Smooth muscle cell (in vitro differentiated cells): Measurements from ENCODE around the gene PSME3. TPM values are rescaled to one million over a fixed set of nuclear protein-coding genes. Genes with fewer than 3 reads are reported as not detected.
"Not testable (repeated sequence)": the region's sequence is repeated elsewhere in the genome, so short reads cannot be mapped to it uniquely, and the experiment has no call there.

Experiments used
- DNase-seq: peaks from one replicate; lab custom pipeline; 2025; ENCODE audit not compliant: unreplicated experiment; lab: John Stamatoyannopoulos, UW
- H2AFZ ChIP-seq: fragments of 200-600 bp; sonication (generic); 2 replicates; pipeline ENCODE4 v1.6.0; 2016; ENCODE audit warnings: antibody characterized with exemption, low read depth, mild to moderate bottlenecking
- H3F3A ChIP-seq: fragments of 200-600 bp; sonication (generic); 2 replicates; pipeline ENCODE4 v1.6.0; 2017; ENCODE audit warnings: antibody characterized with exemption, low read depth
- H3K27ac ChIP-seq: fragments of 200-600 bp; sonication (generic); 2 replicates; pipeline ENCODE4 v1.5.1; 2016; ENCODE audit warnings: low read depth, mild to moderate bottlenecking
- H3K27me3 ChIP-seq: fragments of 200-600 bp; sonication (generic); 2 replicates; pipeline ENCODE4 v1.6.1; 2016; ENCODE audit warnings: low read depth, mild to moderate bottlenecking
- H3K36me3 ChIP-seq: fragments of 200-600 bp; sonication (generic); 2 replicates; pipeline ENCODE4 v1.5.1; 2016; ENCODE audit warnings: low read depth
- H3K4me1 ChIP-seq: fragments of 200-600 bp; sonication (generic); 2 replicates; pipeline ENCODE4 v1.5.1; 2016; ENCODE audit warnings: low read depth
- H3K4me2 ChIP-seq: fragments of 200-600 bp; sonication (generic); 2 replicates; pipeline ENCODE4 v1.6.0; 2016; ENCODE audit warnings: mild to moderate bottlenecking
- H3K4me3 ChIP-seq: fragments of 200-600 bp; sonication (generic); 2 replicates; pipeline ENCODE4 v1.5.1; 2016; ENCODE audit warnings: mild to moderate bottlenecking
- H3K79me2 ChIP-seq: fragments of 200-600 bp; sonication (generic); 2 replicates; pipeline ENCODE4 v1.6.0; 2016; ENCODE audit warnings: low read depth, mild to moderate bottlenecking
- H3K9ac ChIP-seq: fragments of 200-600 bp; sonication (generic); 2 replicates; pipeline ENCODE4 v1.6.0; 2016; ENCODE audit warnings: low read depth
- H3K9me3 ChIP-seq: fragments of 200-600 bp; sonication (generic); replicated peaks from 2 replicates; pipeline ENCODE4 v1.5.1; 2016; ENCODE audit warnings: low read depth
- H4K20me1 ChIP-seq: fragments of 200-600 bp; sonication (generic); 2 replicates; pipeline ENCODE4 v1.6.0; 2016; ENCODE audit warnings: low read depth
- WGBS: methylation state at CpG from one replicate; pipeline ENCODE4 v1.1.7; 2016; ENCODE audit warnings: low lambda C conversion rate; 5-methylcytosine and 5-hydroxymethylcytosine counted together
- polyA plus RNA-seq: library from polyadenylated mRNA; unstranded; fragments of >200 nt; fragmentation: Nextera tagmentation; extraction: Ambion mirVana; gene quantifications from 2 replicates; pipeline ENCODE4 v1.2.1, GENCODE V29; 2016
- total RNA-seq: library from RNA; depleted of rRNA; stranded (reverse); fragments of >200 nt; gene quantifications from 2 replicates; pipeline ENCODE4 v1.2.3, GENCODE V29; 2014
- TF ChIP-seq, protein P1 (sequence below): fragments of 200-600 bp; sonication (generic); IDR thresholded peaks from 2 replicates; pipeline ENCODE4 v1.5.1; 2017; ENCODE audit warnings: borderline replicate concordance, mild to moderate bottlenecking, antibody characterized with exemption; ENCODE audit not compliant: insufficient read depth, poor library complexity, severe bottlenecking

PSME3 gene
- total and polyA plus RNA-seq, 2 experiments from 2014 or later = 67.1 to 85.3 TPM

DNA sequence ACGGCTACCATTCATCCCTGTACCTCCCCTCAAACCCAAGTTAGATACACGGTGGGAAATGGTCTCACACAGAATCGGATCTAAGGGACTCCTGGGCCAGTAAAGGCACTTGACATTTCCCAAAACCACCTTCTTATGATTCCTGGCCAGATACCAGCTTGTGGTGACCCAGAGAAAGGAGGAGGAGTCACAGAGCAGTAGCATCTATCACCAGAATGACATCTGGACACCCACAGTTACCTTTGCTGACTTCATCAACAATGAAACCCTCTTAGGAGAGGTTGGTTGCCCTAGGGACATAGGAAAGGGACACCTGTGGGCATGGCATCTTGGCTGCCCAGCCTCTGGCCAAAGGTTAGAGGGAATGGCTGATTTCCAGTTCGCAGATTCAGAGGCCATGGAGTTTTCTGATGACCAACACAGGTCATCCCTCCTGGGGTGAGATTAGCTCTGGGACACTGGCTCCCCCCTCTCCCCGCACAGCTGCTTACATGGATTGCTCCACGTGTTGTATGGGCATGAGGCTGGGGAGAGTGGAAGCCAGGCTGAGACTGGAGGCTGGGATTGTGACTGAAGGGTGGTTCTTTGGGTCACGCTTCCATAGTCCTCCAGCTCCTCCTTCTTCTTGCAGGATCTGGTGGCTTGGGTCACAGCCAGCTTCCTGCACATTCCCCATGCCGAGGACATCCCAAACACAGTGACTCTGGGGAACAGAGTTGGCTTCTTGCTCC, 16.4 kb downstream of the PSME3 start:
- no peak overlapping the region for H3K27ac ChIP-seq
- H3K36me3 ChIP-seq = no peaks in the 10 kb centered on the region
- H3K9me3 ChIP-seq = no peaks in the 10 kb centered on the region
- H3K4me3 ChIP-seq = no peak overlapping the region
- TF ChIP-seq, protein P1, sequence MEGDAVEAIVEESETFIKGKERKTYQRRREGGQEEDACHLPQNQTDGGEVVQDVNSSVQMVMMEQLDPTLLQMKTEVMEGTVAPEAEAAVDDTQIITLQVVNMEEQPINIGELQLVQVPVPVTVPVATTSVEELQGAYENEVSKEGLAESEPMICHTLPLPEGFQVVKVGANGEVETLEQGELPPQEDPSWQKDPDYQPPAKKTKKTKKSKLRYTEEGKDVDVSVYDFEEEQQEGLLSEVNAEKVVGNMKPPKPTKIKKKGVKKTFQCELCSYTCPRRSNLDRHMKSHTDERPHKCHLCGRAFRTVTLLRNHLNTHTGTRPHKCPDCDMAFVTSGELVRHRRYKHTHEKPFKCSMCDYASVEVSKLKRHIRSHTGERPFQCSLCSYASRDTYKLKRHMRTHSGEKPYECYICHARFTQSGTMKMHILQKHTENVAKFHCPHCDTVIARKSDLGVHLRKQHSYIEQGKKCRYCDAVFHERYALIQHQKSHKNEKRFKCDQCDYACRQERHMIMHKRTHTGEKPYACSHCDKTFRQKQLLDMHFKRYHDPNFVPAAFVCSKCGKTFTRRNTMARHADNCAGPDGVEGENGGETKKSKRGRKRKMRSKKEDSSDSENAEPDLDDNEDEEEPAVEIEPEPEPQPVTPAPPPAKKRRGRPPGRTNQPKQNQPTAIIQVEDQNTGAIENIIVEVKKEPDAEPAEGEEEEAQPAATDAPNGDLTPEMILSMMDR = no peak
- no peak overlapping the region for H3K4me2 ChIP-seq
- no peaks in the 10 kb centered on the region for H3F3A ChIP-seq
- no peak for DNase-seq
- 87% methylated on average over 8 of the region's 8 CpGs for WGBS
- H3K9ac ChIP-seq = no peak overlapping the region
- H4K20me1 ChIP-seq = peaks cover 6% of the 10 kb centered on the region
- H3K4me1 ChIP-seq = no peaks in the 10 kb centered on the region
- no peak overlapping the region for H2AFZ ChIP-seq
- no peaks in the 10 kb centered on the region for H3K27me3 ChIP-seq
- H3K79me2 ChIP-seq = no peaks in the 10 kb centered on the region

DNA sequence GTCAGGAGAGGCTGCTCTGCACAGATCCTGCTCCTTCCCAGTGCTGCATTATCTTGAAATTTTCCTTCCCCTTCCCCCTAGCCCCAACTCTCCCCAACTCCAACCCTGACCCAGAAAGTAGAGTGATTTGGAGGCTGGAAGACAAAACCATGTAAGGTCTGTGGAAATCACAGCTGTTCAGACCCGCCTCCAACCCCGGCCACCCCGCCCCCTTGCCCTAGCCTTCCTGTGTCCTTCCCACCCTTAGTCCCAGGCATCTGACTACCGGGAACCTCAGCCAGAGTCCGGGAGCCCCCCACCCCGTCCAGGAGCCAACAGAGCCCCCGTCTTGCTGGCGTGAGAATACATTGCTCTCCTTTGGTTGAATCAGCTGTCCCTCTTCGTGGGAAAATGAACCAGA, 17.8 kb downstream of the PSME3 start, which contains the start of gene AOC3:
TSS of gene AOC3 (plus strand) at position 246 of the 400 bp plus-strand sequence. CDS start at position 391, 145 bp downstream.
- Histone ChIP-seq H3K4me1 (no peaks in the 10 kb centered on the region), H3K27ac (no peak within 1 kb of the TSS), H3K27me3 (peaks cover 3% of the 10 kb centered on the region), H3F3A (no peaks in the 10 kb centered on the region), H2AFZ (no peak within 1 kb of the TSS), H3K9ac (no peak within 1 kb of the TSS), H3K4me3 (no peak within 1 kb of the TSS), H3K4me2 (no peak within 1 kb of the TSS), H4K20me1 (peaks cover 6% of the 10 kb centered on the region), H3K79me2 (no peaks in the 10 kb centered on the region), H3K9me3 (no peaks in the 10 kb centered on the region), H3K36me3 (no peaks in the 10 kb centered on the region)
- no peak for DNase-seq
- TF ChIP-seq, protein P1 = no peak
- 76% methylated on average over 8 of the region's 9 CpGs for WGBS

DNA sequence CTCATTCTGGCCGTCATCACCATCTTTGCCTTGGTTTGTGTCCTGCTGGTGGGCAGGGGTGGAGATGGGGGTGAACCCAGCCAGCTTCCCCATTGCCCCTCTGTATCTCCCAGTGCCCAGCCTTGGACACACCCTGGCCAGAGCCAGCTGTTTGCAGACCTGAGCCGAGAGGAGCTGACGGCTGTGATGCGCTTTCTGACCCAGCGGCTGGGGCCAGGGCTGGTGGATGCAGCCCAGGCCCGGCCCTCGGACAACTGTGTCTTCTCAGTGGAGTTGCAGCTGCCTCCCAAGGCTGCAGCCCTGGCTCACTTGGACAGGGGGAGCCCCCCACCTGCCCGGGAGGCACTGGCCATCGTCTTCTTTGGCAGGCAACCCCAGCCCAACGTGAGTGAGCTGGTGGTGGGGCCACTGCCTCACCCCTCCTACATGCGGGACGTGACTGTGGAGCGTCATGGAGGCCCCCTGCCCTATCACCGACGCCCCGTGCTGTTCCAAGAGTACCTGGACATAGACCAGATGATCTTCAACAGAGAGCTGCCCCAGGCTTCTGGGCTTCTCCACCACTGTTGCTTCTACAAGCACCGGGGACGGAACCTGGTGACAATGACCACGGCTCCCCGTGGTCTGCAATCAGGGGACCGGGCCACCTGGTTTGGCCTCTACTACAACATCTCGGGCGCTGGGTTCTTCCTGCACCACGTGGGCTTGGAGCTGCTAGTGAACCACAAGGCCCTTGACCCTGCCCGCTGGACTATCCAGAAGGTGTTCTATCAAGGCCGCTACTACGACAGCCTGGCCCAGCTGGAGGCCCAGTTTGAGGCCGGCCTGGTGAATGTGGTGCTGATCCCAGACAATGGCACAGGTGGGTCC, 18.4 kb downstream of the PSME3 start:
- not testable (repeated sequence) for H3K79me2 ChIP-seq, H3K9ac ChIP-seq, H3K4me2 ChIP-seq, H3K4me3 ChIP-seq, H3K4me1 ChIP-seq, H3K27me3 ChIP-seq, H2AFZ ChIP-seq, H3K36me3 ChIP-seq, H3K27ac ChIP-seq, H3F3A ChIP-seq, DNase-seq, H4K20me1 ChIP-seq, H3K9me3 ChIP-seq
- WGBS = 97% methylated on average over 21 of the region's 28 CpGs

DNA sequence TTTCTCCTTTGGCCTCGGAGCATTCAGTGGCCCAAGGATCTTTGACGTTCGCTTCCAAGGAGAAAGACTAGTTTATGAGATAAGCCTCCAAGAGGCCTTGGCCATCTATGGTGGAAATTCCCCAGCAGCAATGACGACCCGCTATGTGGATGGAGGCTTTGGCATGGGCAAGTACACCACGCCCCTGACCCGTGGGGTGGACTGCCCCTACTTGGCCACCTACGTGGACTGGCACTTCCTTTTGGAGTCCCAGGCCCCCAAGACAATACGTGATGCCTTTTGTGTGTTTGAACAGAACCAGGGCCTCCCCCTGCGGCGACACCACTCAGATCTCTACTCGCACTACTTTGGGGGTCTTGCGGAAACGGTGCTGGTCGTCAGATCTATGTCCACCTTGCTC, 19.2 kb downstream of the PSME3 start:
- H3F3A ChIP-seq = no peaks in the 10 kb centered on the region
- H3K4me1 ChIP-seq = no peaks in the 10 kb centered on the region
- no peaks in the 10 kb centered on the region for H3K79me2 ChIP-seq
- no peak overlapping the region for H3K4me2 ChIP-seq
- TF ChIP-seq, protein P1 = no peak
- H3K27me3 ChIP-seq = peaks cover 3% of the 10 kb centered on the region
- H3K9ac ChIP-seq = no peak overlapping the region
- H4K20me1 ChIP-seq = no peaks in the 10 kb centered on the region
- H3K36me3 ChIP-seq = no peaks in the 10 kb centered on the region
- H3K9me3 ChIP-seq = no peaks in the 10 kb centered on the region
- H3K27ac ChIP-seq = no peak overlapping the region
- no peak overlapping the region for H2AFZ ChIP-seq
- WGBS = 96% methylated on average over 15 of the region's 15 CpGs
- no peak for DNase-seq
- no peak overlapping the region for H3K4me3 ChIP-seq
